HepG2 (cell line): ENCODE data around the gene ADGRB3. TPM values are rescaled to one million over a fixed set of nuclear protein-coding genes. Genes with fewer than 3 reads are reported as not detected.

Source experiments
- ATAC-seq: fragments of 200-7000 bp; cut with Tn5 transposase; 3 replicates; pipeline ENCODE4 v1.9.1; 2020; ENCODE audit warnings: mild to moderate bottlenecking, moderate library complexity
- BruUV-seq: library from RNA; stranded (reverse); fragments of 400-500 nt; replicated peaks from 2 replicates; lab custom pipeline; 2021; lab: Mats Ljungman, UMichigan
- CTCF ChIA-PET: fragments of 300-600 bp; formaldehyde crosslinking; extraction: SDS; loops from one replicate; lab custom pipeline; 2021; ENCODE audit warnings: low total read pairs, inconsistent platforms, low intra/inter-chr PET ratio; lab: Yijun Ruan, JAX
- POLR2A ChIA-PET: fragments of 350-600 bp; sonication (Branson Sonifier 250); formaldehyde crosslinking; loops from one replicate; lab custom pipeline; 2020; ENCODE audit warnings: antibody characterized with exemption, inconsistent platforms; lab: Yijun Ruan, JAX
- DNase-seq: peaks from one replicate; pipeline ENCODE4 v3.0.0-alpha.2; 2015; ENCODE audit warnings: low spot score
- FAIRE-seq: peaks from 3 replicates; lab custom pipeline; 2011; peaks lifted over from hg19 to GRCh38; lab: Jason Lieb, UNC
- H2AFZ ChIP-seq: one replicate; pipeline ENCODE4 v1.6.1; 2011; ENCODE audit warnings: low read length, inconsistent platforms
- H3K27ac ChIP-seq: fragments of 300-600 bp; 3 replicates; pipeline ENCODE4 v1.8.0; 2011; ENCODE audit warnings: mixed run types, mild to moderate bottlenecking, mixed read lengths, low read length, inconsistent platforms; ENCODE audit not compliant: insufficient read depth; ENCODE audit errors: extremely low read length
- H3K27me3 ChIP-seq, 2 experiments: fragments of 200-600 bp in 1 of 2; 2 replicates in 1 of 2; 3 replicates in 1 of 2; pipeline versions ENCODE4 v1.6.0 to v1.8.0; 2011; ENCODE audit warnings: low read length in 2 of 2, mild to moderate bottlenecking in 2 of 2, moderate library complexity in 2 of 2, inconsistent platforms in 1 of 2; ENCODE audit not compliant: insufficient read depth in 2 of 2, control insufficient read depth in 1 of 2
- H3K36me3 ChIP-seq, 2 experiments: fragments of 200-600 bp in 1 of 2; replicated peaks in 1 of 2; 2 replicates in 1 of 2; 3 replicates in 1 of 2; pipeline versions ENCODE4 v1.5.1 to v1.8.0; 2011; ENCODE audit warnings: low read length in 2 of 2, inconsistent platforms in 1 of 2; ENCODE audit not compliant: insufficient read depth in 2 of 2, control insufficient read depth in 1 of 2
- H3K4me1 ChIP-seq: 2 replicates; pipeline ENCODE4 v1.5.1; 2012; ENCODE audit warnings: low read length, inconsistent platforms; ENCODE audit not compliant: insufficient read depth
- H3K4me2 ChIP-seq: 2 replicates; pipeline ENCODE4 v1.6.0; 2011; ENCODE audit warnings: low read depth, low read length, inconsistent platforms
- H3K4me3 ChIP-seq, 3 experiments: fragments of 200-600 bp in 1 of 3; sonication (generic), shearing (Covaris generic) in 1 of 3; replicated peaks in 1 of 3; 2 replicates each; pipeline ENCODE4 v1.5.1; 2011 to 2016; ENCODE audit warnings: low read length in 3 of 3, inconsistent platforms in 2 of 3, low read depth in 2 of 3, mild to moderate bottlenecking in 2 of 3, control low read depth in 1 of 3, mixed read lengths in 1 of 3; ENCODE audit not compliant: insufficient read depth in 1 of 3
- H3K79me2 ChIP-seq: one replicate; pipeline ENCODE4 v1.6.1; 2011; ENCODE audit warnings: low read length, inconsistent platforms; ENCODE audit not compliant: insufficient read depth
- H3K9ac ChIP-seq: 2 replicates; pipeline ENCODE4 v1.6.0; 2011; ENCODE audit warnings: mild to moderate bottlenecking, low read depth, low read length, inconsistent platforms; ENCODE audit not compliant: insufficient read depth
- H3K9me3 ChIP-seq: 2 replicates; pipeline ENCODE4 v1.5.1; 2012; ENCODE audit warnings: mild to moderate bottlenecking, low read length
- H4K20me1 ChIP-seq: 2 replicates; pipeline ENCODE4 v1.6.0; 2011; ENCODE audit warnings: inconsistent platforms, mild to moderate bottlenecking, low read length, moderate library complexity; ENCODE audit not compliant: insufficient read depth
- CREM ChIP-seq, 2 experiments: sonication (generic) in 1 of 2; formaldehyde crosslinking in 1 of 2; IDR thresholded peaks; 2 replicates each; pipeline versions ENCODE4 v1.4.0 to v1.6.1; 2016 to 2020; ENCODE audit warnings: antibody characterized with exemption in 1 of 2, mild to moderate bottlenecking in 1 of 2, missing genetic modification reagents in 1 of 2
- ELF1 ChIP-seq: sonication (generic); formaldehyde crosslinking; IDR thresholded peaks from 2 replicates; pipeline ENCODE4 v1.4.0; 2020; ENCODE audit warnings: missing genetic modification reagents
- IRF2 ChIP-seq: IDR thresholded peaks from 2 replicates; pipeline ENCODE4 v1.6.1; 2018; ENCODE audit warnings: missing genetic modification reagents, missing compliant biosample characterization
- IRX3 ChIP-seq: sonication (generic); formaldehyde crosslinking; IDR thresholded peaks from 2 replicates; pipeline ENCODE4 v1.8.1; 2023; ENCODE audit warnings: mild to moderate bottlenecking, low read depth, missing genetic modification reagents, borderline replicate concordance
- PRMT3 ChIP-seq: sonication (generic); formaldehyde crosslinking; IDR thresholded peaks from 2 replicates; pipeline ENCODE4 v1.8.1; 2022; ENCODE audit warnings: low read depth, mild to moderate bottlenecking, moderate library complexity, missing genetic modification reagents, borderline replicate concordance
- SALL2 ChIP-seq: sonication (generic); formaldehyde crosslinking; IDR thresholded peaks from 2 replicates; pipeline ENCODE4 v1.8.1; 2023; ENCODE audit warnings: mild to moderate bottlenecking, missing genetic modification reagents, inconsistent platforms
- SNRNP70 ChIP-seq: fragments of 200-400 bp; formaldehyde crosslinking; IDR thresholded peaks from 2 replicates; pipeline ENCODE4 v1.6.1; 2017; ENCODE audit warnings: mild to moderate bottlenecking, low read depth, low read length, moderate library complexity
- TIGD3 ChIP-seq: sonication (generic); formaldehyde crosslinking; IDR thresholded peaks from 2 replicates; pipeline ENCODE4 v1.5.1; 2020; ENCODE audit warnings: mild to moderate bottlenecking, missing genetic modification reagents, borderline replicate concordance
- ZBTB46 ChIP-seq: sonication (generic); formaldehyde crosslinking; IDR thresholded peaks from 2 replicates; pipeline ENCODE4 v1.4.0; 2020; ENCODE audit warnings: mild to moderate bottlenecking, missing genetic modification reagents, borderline replicate concordance
- ZFP90 ChIP-seq: sonication (generic); formaldehyde crosslinking; IDR thresholded peaks from 2 replicates; pipeline ENCODE4 v1.8.0; 2022; ENCODE audit warnings: missing genetic modification reagents, mild to moderate bottlenecking, inconsistent platforms, borderline replicate concordance
- ZNF468 ChIP-seq: sonication (generic); formaldehyde crosslinking; IDR thresholded peaks from 2 replicates; pipeline ENCODE4 v1.8.0; 2022; ENCODE audit warnings: mild to moderate bottlenecking, moderate library complexity, missing genetic modification reagents
- ZNF646 ChIP-seq: sonication (generic); formaldehyde crosslinking; IDR thresholded peaks from 2 replicates; pipeline ENCODE4 v1.9.0; 2021; ENCODE audit warnings: mild to moderate bottlenecking, missing genetic modification reagents
- ZNF740 ChIP-seq: sonication (generic); formaldehyde crosslinking; IDR thresholded peaks from 2 replicates; pipeline ENCODE4 v1.4.0; 2020; ENCODE audit warnings: missing genetic modification reagents
- ZNF790 ChIP-seq: sonication (generic); formaldehyde crosslinking; IDR thresholded peaks from 2 replicates; pipeline ENCODE4 v1.8.0; 2022; ENCODE audit warnings: missing genetic modification reagents, mild to moderate bottlenecking, borderline replicate concordance
- WGBS: methylation state at CpG from one replicate; pipeline ENCODE4 v1.1.6; 2017; ENCODE audit warnings: low lambda C conversion rate; 5-methylcytosine and 5-hydroxymethylcytosine counted together
- in situ Hi-C: cut with HindIII; loops from 2 replicates; pipeline ENCODE4 v1.10.0; 2017; ENCODE audit warnings: low pct_unique_long_range_greater_than_20kb; ENCODE audit not compliant: extremely low pct_ligation_motif_present
- intact Hi-C: fragments of 100-400 bp; cut with micrococcal nuclease; formaldehyde crosslinking; loops from one replicate; pipeline ENCODE4 v1.10.0; 2022; ENCODE audit not compliant: unreplicated experiment
- polyA plus RNA-seq, 8 experiments: library from polyadenylated mRNA; depleted of rRNA in 3 of 8; stranded (reverse) in 7 of 8; unstranded in 1 of 8; fragments of >200 nt; fragmentation: Illumina TruSeq in 4 of 8; extraction: Trizol in 4 of 8; gene quantifications; 2 replicates each; pipeline versions ENCODE4 v1.2.1 to v1.2.3, GENCODE V29; 2011 to 2016; ENCODE audit warnings: low read depth in 4 of 8, missing spikeins in 1 of 8, mixed read lengths in 1 of 8; ENCODE audit not compliant: insufficient read depth in 1 of 8
- total RNA-seq, 5 experiments: library from RNA; depleted of rRNA; stranded (reverse); fragments of >200 nt; fragmentation: Illumina TruSeq; extraction: Trizol; gene quantifications; 2 replicates each; pipeline ENCODE4 v1.2.3, GENCODE V29; 2016; ENCODE audit warnings: low read depth in 1 of 5

ADGRB3 gene
- total and polyA plus RNA-seq, 2 of the 13 experiments (the other 11 are each of a cell fraction or from before 2014, with no cell fraction given): not detected

GRCh38 chr6:69386426-69386825, 751.3 kb downstream of the ADGRB3 start:
- H3K27me3 ChIP-seq: no peaks in the 10 kb centered on the region
- H4K20me1 ChIP-seq: no peaks in the 10 kb centered on the region
- no peak overlapping the region for H3K4me3 ChIP-seq
- H3K79me2 ChIP-seq: no peaks in the 10 kb centered on the region
- no TSS peak for BruUV-seq
- H3K9me3 ChIP-seq: no peaks in the 10 kb centered on the region
- ATAC-seq: no peak
- H2AFZ ChIP-seq: no peak overlapping the region
- WGBS: under 1% methylated on average over 5 of the region's 5 CpGs
- CTCF ChIA-PET: no interaction called here
- POLR2A ChIA-PET: no interaction called here
- no peaks in the 10 kb centered on the region for H3K36me3 ChIP-seq
- H3K9ac ChIP-seq: no peak overlapping the region
- DNase-seq: no peak
- in situ Hi-C loops (no loop called here), intact Hi-C loops (no loop called here)
- FAIRE-seq: no peak
- no peaks in the 10 kb centered on the region for H3K4me1 ChIP-seq
- no peak overlapping the region for H3K27ac ChIP-seq
- no peak overlapping the region for H3K4me2 ChIP-seq
- TF ChIP-seq ZNF646 (CRISPR knock-in tag): no peak
- TF ChIP-seq IRF2 (CRISPR knock-in tag): no peak
- TF ChIP-seq CREM (IDR thresholded peaks at IDR 0.05): no peak
- no peak for TF ChIP-seq CREM (CRISPR knock-in tag; IDR thresholded peaks at IDR 0.05)
- no peak for TF ChIP-seq SALL2
- no peak for TF ChIP-seq IRX3 (CRISPR knock-in tag)
- TF ChIP-seq ZNF740 (CRISPR knock-in tag): no peak
- TF ChIP-seq TIGD3 (CRISPR knock-in tag): no peak
- no peak for TF ChIP-seq ELF1 (CRISPR knock-in tag)
- no peak for TF ChIP-seq ZNF468 (CRISPR knock-in tag)
- TF ChIP-seq ZFP90 (CRISPR knock-in tag): no peak
- no peak for TF ChIP-seq ZNF790 (CRISPR knock-in tag)
- no peak for TF ChIP-seq PRMT3 (CRISPR knock-in tag)
- TF ChIP-seq SNRNP70: no peak
- no peak for TF ChIP-seq ZBTB46
